Hepatocyte (in vitro differentiated cells): ENCODE measurements around the gene VAPB.

Experiments used
- EZH2 ChIP-seq: fragments of 200-600 bp; sonication (generic); IDR thresholded peaks from 2 replicates; pipeline ENCODE4 v1.6.1; 2016; ENCODE audit warnings: antibody characterized with exemption, mild to moderate bottlenecking, borderline replicate concordance
- TF ChIP-seq, protein P1 (sequence below): fragments of 200-600 bp; sonication (generic); IDR thresholded peaks from 2 replicates; pipeline ENCODE4 v1.5.1; 2016; ENCODE audit warnings: antibody characterized with exemption, mild to moderate bottlenecking; ENCODE audit not compliant: poor library complexity

DNA sequence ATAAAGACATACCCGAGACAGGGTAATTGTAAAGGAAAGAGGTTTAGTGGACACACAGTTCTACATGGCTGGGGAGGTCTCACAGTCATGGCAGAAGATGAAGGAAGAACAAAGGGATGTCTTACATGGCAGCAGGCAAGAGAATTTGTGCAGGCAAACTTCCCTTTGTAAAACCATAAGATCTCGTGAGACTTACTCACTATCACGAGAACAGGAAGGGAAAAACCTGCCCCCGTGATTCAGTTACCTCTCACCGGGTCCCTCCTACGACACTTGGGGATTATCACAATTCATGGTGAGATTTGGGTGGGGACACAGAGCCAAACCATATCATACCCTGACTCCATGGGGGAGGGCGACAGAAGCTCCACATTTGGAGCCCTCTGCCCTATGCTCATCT, 7.4 kb upstream of the VAPB start:
- TF ChIP-seq, protein P1, sequence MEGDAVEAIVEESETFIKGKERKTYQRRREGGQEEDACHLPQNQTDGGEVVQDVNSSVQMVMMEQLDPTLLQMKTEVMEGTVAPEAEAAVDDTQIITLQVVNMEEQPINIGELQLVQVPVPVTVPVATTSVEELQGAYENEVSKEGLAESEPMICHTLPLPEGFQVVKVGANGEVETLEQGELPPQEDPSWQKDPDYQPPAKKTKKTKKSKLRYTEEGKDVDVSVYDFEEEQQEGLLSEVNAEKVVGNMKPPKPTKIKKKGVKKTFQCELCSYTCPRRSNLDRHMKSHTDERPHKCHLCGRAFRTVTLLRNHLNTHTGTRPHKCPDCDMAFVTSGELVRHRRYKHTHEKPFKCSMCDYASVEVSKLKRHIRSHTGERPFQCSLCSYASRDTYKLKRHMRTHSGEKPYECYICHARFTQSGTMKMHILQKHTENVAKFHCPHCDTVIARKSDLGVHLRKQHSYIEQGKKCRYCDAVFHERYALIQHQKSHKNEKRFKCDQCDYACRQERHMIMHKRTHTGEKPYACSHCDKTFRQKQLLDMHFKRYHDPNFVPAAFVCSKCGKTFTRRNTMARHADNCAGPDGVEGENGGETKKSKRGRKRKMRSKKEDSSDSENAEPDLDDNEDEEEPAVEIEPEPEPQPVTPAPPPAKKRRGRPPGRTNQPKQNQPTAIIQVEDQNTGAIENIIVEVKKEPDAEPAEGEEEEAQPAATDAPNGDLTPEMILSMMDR: no peak
- TF ChIP-seq EZH2: no peak
